ENCODE measurements around the gene OR2T4. TPM values are rescaled to one million over a fixed set of nuclear protein-coding genes. Genes with fewer than 3 reads are reported as not detected.

Gene OR2T4
- polyA plus RNA-seq, 1 donor from 2014 or later: not detected

- no peak within 1 kb of the TSS for H2AFZ ChIP-seq (ENCODE audit: low read depth, low read length)
- H3K4me3 ChIP-seq (ENCODE audit: low read length): no peak within 1 kb of the TSS
- H3F3A ChIP-seq (ENCODE audit: insufficient read depth, low read length, poor library complexity, severe bottlenecking): no peaks in the 10 kb centered on the region
- no peaks in the 10 kb centered on the region for H4K20me1 ChIP-seq (ENCODE audit: insufficient read depth)
- H3K9me2 ChIP-seq (ENCODE audit: insufficient read depth, low read length): no peaks in the 10 kb centered on the region
- H3K9ac ChIP-seq (ENCODE audit: low read length): no peak within 1 kb of the TSS
- TF ChIP-seq EZH2 (IDR thresholded peaks at IDR 0.05; ENCODE audit: borderline replicate concordance, insufficient read depth, low read length, poor library complexity, severe bottlenecking) (no peak), EP300 (conservative IDR thresholded peaks at IDR 0.05; ENCODE audit: poor library complexity, severe bottlenecking) (no peak), REST (IDR thresholded peaks at IDR 0.05; ENCODE audit: borderline replicate concordance) (no peak), POLR2AphosphoS5 (IDR thresholded peaks at IDR 0.05) (no peak), SMC3 (conservative IDR thresholded peaks at IDR 0.05; ENCODE audit: poor library complexity) (no peak), TAF1 (IDR thresholded peaks at IDR 0.05; ENCODE audit: low read depth) (no peak), MXI1 (conservative IDR thresholded peaks at IDR 0.05; ENCODE audit: poor library complexity, severe bottlenecking) (no peak), CTCF (IDR thresholded peaks at IDR 0.05; ENCODE audit: poor library complexity, severe bottlenecking) (no peak), RAD21 (conservative IDR thresholded peaks at IDR 0.05) (no peak)
- no peaks in the 10 kb centered on the region for H3K79me2 ChIP-seq (replicated peaks; ENCODE audit: insufficient read depth, low read length)
- no peak within 1 kb of the TSS for H3K27ac ChIP-seq (ENCODE audit: low read length)
- H3K4me2 ChIP-seq (ENCODE audit: low read length): no peak within 1 kb of the TSS
- H3K9me3 ChIP-seq (ENCODE audit: low read length): no peaks in the 10 kb centered on the region
- no peaks in the 10 kb centered on the region for H3K36me3 ChIP-seq (ENCODE audit: insufficient read depth, low read length)
- H3K27me3 ChIP-seq (ENCODE audit: insufficient read depth, low read depth, low read length): no peaks in the 10 kb centered on the region
These were observed 37.0 kb upstream of the OR2T4 start, which contains the start of gene OR2M7 for GRCh38 chr1:248324468-248324867. TSS of gene OR2M7 (minus strand) at chr1:248324568. CDS start at chr1:248324568, 0 bp downstream.

GRCh38 chr1:248343451-248343850 is 18.0 kb upstream of the OR2T4 start:
- no peaks in the 10 kb centered on the region for H3K9me3 ChIP-seq (ENCODE audit: low read length)

More at GRCh38 chr1:248343451-248343850, 18.0 kb upstream of the OR2T4 start:
- H3K9ac ChIP-seq (ENCODE audit: low read length): no peak overlapping the region
- TF ChIP-seq POLR2AphosphoS5 (IDR thresholded peaks at IDR 0.05) (no peak), REST (IDR thresholded peaks at IDR 0.05; ENCODE audit: borderline replicate concordance) (no peak), TAF1 (IDR thresholded peaks at IDR 0.05; ENCODE audit: low read depth) (no peak), SMC3 (conservative IDR thresholded peaks at IDR 0.05; ENCODE audit: poor library complexity) (no peak), CTCF (IDR thresholded peaks at IDR 0.05; ENCODE audit: poor library complexity, severe bottlenecking) (no peak), EP300 (conservative IDR thresholded peaks at IDR 0.05; ENCODE audit: poor library complexity, severe bottlenecking) (no peak)
- H3K36me3 ChIP-seq (ENCODE audit: insufficient read depth, low read length): no peaks in the 10 kb centered on the region
- no peaks in the 10 kb centered on the region for H4K20me1 ChIP-seq (ENCODE audit: insufficient read depth)
- H2AFZ ChIP-seq (ENCODE audit: low read depth, low read length): no peak overlapping the region
- H3K4me2 ChIP-seq (ENCODE audit: low read length): no peak overlapping the region
- H3K27me3 ChIP-seq (ENCODE audit: insufficient read depth, low read depth, low read length): no peaks in the 10 kb centered on the region
- no peaks in the 10 kb centered on the region for H3K79me2 ChIP-seq (replicated peaks; ENCODE audit: insufficient read depth, low read length)
- no peak overlapping the region for H3K27ac ChIP-seq (ENCODE audit: low read length)
- no peak overlapping the region for H3K4me3 ChIP-seq (ENCODE audit: low read length)
- H3K9me2 ChIP-seq (ENCODE audit: insufficient read depth, low read length): no peaks in the 10 kb centered on the region
- H3F3A ChIP-seq (ENCODE audit: insufficient read depth, low read length, poor library complexity, severe bottlenecking): no peaks in the 10 kb centered on the region
